Left ventricle myocardium inferior (tissue), 1 donor: Measurements from ENCODE around the gene TRIM15. TPM values are rescaled to one million over a fixed set of nuclear protein-coding genes. Genes with fewer than 3 reads are reported as not detected.

Source experiments
- DNase-seq: peaks from one replicate; pipeline ENCODE4 v3.0.0-alpha.2; 2020
- H3K27ac ChIP-seq: fragments of 200-600 bp; replicated peaks from 2 replicates; pipeline ENCODE4 v1.8.0; 2021
- H3K27me3 ChIP-seq: fragments of 200-600 bp; 2 replicates; pipeline ENCODE4 v1.8.0; 2021; ENCODE audit warnings: low read depth
- H3K36me3 ChIP-seq: fragments of 200-600 bp; 2 replicates; pipeline ENCODE4 v1.8.0; 2021
- H3K4me1 ChIP-seq: fragments of 200-600 bp; 2 replicates; pipeline ENCODE4 v1.8.0; 2021
- H3K4me3 ChIP-seq: fragments of 200-600 bp; 2 replicates; pipeline ENCODE4 v1.8.0; 2021; ENCODE audit warnings: mild to moderate bottlenecking, moderate library complexity
- H3K9me3 ChIP-seq: fragments of 200-600 bp; replicated peaks from 2 replicates; pipeline ENCODE4 v1.8.0; 2021
- intact Hi-C: fragments of 100-400 bp; cut with micrococcal nuclease; formaldehyde crosslinking; loops from one replicate; pipeline ENCODE4 v1.11.0; 2022
- total RNA-seq: library from RNA; stranded (reverse); fragmentation: NEBNext Ultra II Directional; extraction: Animal tissue kit (Norgen Biotek cat#: 25700); gene quantifications from one replicate; pipeline ENCODE4 v1.2.1, GENCODE V29; 2021
- TF ChIP-seq, protein P1 (sequence below): fragments of 200-600 bp; IDR thresholded peaks from 2 replicates; pipeline ENCODE4 v1.8.0; 2021; ENCODE audit warnings: antibody characterized with exemption, mild to moderate bottlenecking, borderline replicate concordance
- donor health status: DM: no; HTN: yes; CAD: no; lungs with severe emphysema.

TRIM15 gene
- total RNA-seq, 1 donor from 2014 or later = not detected

DNA sequence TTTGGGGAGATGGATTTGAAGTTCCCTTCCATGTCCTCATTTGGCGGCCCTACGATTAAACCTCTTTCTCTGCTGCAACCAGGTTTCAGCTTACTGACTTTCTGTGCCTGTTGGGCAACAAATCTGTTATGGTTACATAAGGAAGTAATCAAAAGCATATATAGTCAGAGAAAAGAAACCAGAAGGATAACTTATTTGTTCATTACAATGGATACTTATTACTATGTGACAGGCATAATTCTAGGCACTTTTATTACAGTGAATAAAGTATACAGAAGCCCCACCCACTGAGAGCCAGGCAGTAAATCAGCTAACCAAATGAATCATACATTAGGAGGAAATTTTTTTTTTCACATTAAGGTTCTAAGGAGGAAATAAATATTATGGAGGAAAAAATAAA, 40.8 kb upstream of the TRIM15 start:
- H3K27me3 ChIP-seq = peaks cover 75% of the 10 kb centered on the region
- no peak overlapping the region for H3K4me3 ChIP-seq
- no peaks in the 10 kb centered on the region for H3K36me3 ChIP-seq
- TF ChIP-seq, protein P1, sequence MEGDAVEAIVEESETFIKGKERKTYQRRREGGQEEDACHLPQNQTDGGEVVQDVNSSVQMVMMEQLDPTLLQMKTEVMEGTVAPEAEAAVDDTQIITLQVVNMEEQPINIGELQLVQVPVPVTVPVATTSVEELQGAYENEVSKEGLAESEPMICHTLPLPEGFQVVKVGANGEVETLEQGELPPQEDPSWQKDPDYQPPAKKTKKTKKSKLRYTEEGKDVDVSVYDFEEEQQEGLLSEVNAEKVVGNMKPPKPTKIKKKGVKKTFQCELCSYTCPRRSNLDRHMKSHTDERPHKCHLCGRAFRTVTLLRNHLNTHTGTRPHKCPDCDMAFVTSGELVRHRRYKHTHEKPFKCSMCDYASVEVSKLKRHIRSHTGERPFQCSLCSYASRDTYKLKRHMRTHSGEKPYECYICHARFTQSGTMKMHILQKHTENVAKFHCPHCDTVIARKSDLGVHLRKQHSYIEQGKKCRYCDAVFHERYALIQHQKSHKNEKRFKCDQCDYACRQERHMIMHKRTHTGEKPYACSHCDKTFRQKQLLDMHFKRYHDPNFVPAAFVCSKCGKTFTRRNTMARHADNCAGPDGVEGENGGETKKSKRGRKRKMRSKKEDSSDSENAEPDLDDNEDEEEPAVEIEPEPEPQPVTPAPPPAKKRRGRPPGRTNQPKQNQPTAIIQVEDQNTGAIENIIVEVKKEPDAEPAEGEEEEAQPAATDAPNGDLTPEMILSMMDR = no peak
- H3K27ac ChIP-seq = no peak overlapping the region
- no peak for DNase-seq
- H3K4me1 ChIP-seq = peaks cover 4% of the 10 kb centered on the region
- H3K9me3 ChIP-seq = no peaks in the 10 kb centered on the region
- intact Hi-C loops = no loop called here

GRCh38 chr6:30127238-30128093, 35.9 kb upstream of the TRIM15 start:
- intact Hi-C loops = no loop called here
- Histone ChIP-seq H3K27ac (no peak overlapping the region), H3K36me3 (no peaks in the 10 kb centered on the region), H3K9me3 (no peaks in the 10 kb centered on the region), H3K27me3 (peaks cover 95% of the 10 kb centered on the region), H3K4me1 (peaks cover 16% of the 10 kb centered on the region), H3K4me3 (peak overlapping the region; percentile 52)
- TF ChIP-seq, protein P1 = no peak
- no peak for DNase-seq

DNA sequence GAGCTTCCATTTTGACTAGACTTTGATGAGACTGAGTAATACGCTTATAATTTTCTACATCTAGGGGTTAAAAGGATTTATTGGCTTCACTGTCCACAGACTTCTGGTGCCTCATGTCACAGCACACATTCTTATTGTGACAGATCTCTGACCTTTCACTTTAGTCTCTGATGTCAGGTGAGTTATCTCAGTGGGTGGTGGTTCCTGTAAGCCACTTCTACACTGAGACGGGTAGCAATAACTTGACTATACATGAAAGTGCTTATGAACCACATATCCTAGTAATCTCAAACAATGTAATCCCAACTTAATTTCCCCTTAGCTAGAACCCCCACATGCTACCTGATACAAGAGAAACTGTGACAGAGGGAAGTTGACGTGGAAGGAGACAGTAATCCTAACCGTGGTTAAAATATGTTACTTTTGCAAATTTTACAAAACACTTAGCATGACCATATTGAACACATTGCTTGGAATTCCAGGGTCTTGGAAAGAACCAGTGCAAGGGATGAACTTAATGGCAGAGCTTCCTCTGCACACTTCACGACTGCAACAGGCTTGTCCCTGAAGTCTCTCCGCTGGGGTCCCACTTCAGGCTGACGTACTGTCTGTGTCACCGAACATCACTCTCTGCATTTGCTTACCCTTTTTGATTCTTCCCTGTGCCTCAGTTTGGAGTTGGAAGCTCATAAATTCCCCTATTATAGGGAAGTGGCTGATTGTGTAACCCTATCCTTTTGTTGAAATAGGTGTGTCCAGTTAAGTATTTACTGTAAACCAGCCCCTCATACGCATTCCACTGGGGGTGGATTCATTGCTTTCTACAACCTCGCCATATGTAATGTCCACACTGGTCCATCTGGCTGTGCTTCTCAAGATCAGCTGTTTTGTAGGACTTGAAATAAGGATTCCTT, 33.8 kb upstream of the TRIM15 start:
- peaks cover 16% of the 10 kb centered on the region for H3K4me1 ChIP-seq
- H3K36me3 ChIP-seq = no peaks in the 10 kb centered on the region
- intact Hi-C loops = no loop called here
- no peak for DNase-seq
- no peak overlapping the region for H3K4me3 ChIP-seq
- H3K27ac ChIP-seq = no peak overlapping the region
- TF ChIP-seq, protein P1 = no peak
- H3K9me3 ChIP-seq = no peaks in the 10 kb centered on the region
- peaks cover 95% of the 10 kb centered on the region for H3K27me3 ChIP-seq

DNA sequence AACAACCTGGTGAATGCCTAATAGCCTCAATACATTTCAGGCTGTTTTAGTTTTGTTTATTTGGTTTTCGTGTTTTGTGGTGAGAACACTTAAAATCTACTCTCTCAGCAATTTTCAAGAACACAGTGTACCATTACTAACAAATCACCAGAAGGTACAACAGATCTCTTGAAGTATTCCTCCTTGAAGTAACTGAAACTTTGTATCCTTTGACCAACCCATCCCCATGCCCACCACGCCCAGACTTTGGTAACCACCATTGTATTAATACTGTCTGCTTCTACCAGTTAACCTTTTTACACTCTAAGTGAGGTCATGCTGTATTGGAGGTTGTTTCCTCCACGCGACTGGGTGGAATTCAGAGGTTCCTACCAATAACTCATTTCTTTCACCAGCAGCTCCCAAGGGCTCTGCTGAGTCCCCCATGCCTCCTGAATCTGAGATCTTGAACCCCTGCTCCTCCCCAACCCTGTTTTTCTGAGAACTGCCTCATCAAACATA, 33.1 kb upstream of the TRIM15 start:
- Histone ChIP-seq H3K4me3 (no peak overlapping the region), H3K4me1 (peaks cover 16% of the 10 kb centered on the region), H3K9me3 (no peaks in the 10 kb centered on the region), H3K27me3 (peaks cover 95% of the 10 kb centered on the region), H3K27ac (no peak overlapping the region), H3K36me3 (no peaks in the 10 kb centered on the region)
- intact Hi-C loops = no loop called here
- TF ChIP-seq, protein P1 = no peak
- no peak for DNase-seq

- H3K36me3 ChIP-seq = no peaks in the 10 kb centered on the region
- no peaks in the 10 kb centered on the region for H3K9me3 ChIP-seq
- peak; percentile 31 for DNase-seq
- H3K4me1 ChIP-seq = peaks cover 16% of the 10 kb centered on the region
- peaks cover 96% of the 10 kb centered on the region for H3K27me3 ChIP-seq
- no peak overlapping the region for H3K4me3 ChIP-seq
- TF ChIP-seq, protein P1 = peak; percentile 99
- H3K27ac ChIP-seq = no peak overlapping the region
- intact Hi-C loops = no loop called here
Measured at GRCh38 chr6:30130887-30131862, 32.2 kb upstream of the TRIM15 start.
